ENCODE measurements around the gene HRK.
"Not testable (repeated sequence)": the region's sequence is repeated elsewhere in the genome, so short reads cannot be mapped to it uniquely, and the experiment has no call there.

HRK gene

GRCh38 chr12:116818341-116818856 lies 62.8 kb downstream of the HRK start:
- DNase-seq: no peak

GRCh38 chr12:116814766-116815165 lies 66.5 kb downstream of the HRK start:
- not testable (repeated sequence) for DNase-seq

- DNase-seq: no peak
Observed at GRCh38 chr12:116813271-116814041, 67.8 kb downstream of the HRK start.

- DNase-seq: no peak
Observed at GRCh38 chr12:116812238-116812637, 69.0 kb downstream of the HRK start.

- DNase-seq: no peak
Observed at GRCh38 chr12:116808113-116809105, 72.8 kb downstream of the HRK start.

GRCh38 chr12:116807546-116807945 lies 73.7 kb downstream of the HRK start:
- no peak for DNase-seq

GRCh38 chr12:116806845-116807440 lies 74.3 kb downstream of the HRK start:
- DNase-seq: no peak
